IMR-90 (cell line): Measurements from ENCODE around the gene FNDC3B. TPM values are rescaled to one million over a fixed set of nuclear protein-coding genes. Genes with fewer than 3 reads are reported as not detected.

Source experiments
- ATAC-seq: fragments of 200-7000 bp; cut with Tn5 transposase; 2 replicates; pipeline ENCODE4 v1.9.1; 2020; ENCODE audit warnings: low read depth, mild to moderate bottlenecking, moderate library complexity
- BruUV-seq: library from RNA; stranded (reverse); fragments of 400-500 nt; replicated peaks from 2 replicates; lab custom pipeline; 2021; lab: Mats Ljungman, UMichigan
- CTCF ChIA-PET: fragments of 300-600 bp; formaldehyde crosslinking; extraction: SDS; loops from one replicate; lab custom pipeline; 2021; ENCODE audit warnings: antibody characterized with exemption; lab: Yijun Ruan, JAX
- POLR2A ChIA-PET: fragments of 300-600 bp; sonication (Branson Sonifier 250); formaldehyde crosslinking; loops from one replicate; lab custom pipeline; 2022; ENCODE audit warnings: antibody characterized with exemption; ENCODE audit not compliant: unreplicated experiment; lab: Charles Lee
- DNase-seq: peaks from one replicate; pipeline ENCODE4 v3.0.0; 2013
- H2AFZ ChIP-seq: replicated peaks from 2 replicates; pipeline ENCODE3; 2013; ENCODE audit warnings: low read length, mild to moderate bottlenecking; ENCODE audit not compliant: poor library complexity
- H2AK5ac ChIP-seq: 2 replicates; pipeline ENCODE4 v1.6.1; 2013; ENCODE audit warnings: low read depth, low read length, inconsistent platforms
- H2AK9ac ChIP-seq: replicated peaks from 2 replicates; pipeline ENCODE3; 2013; ENCODE audit warnings: mild to moderate bottlenecking, low read depth, low read length, moderate library complexity; ENCODE audit not compliant: poor library complexity
- H2BK120ac ChIP-seq: 2 replicates; pipeline ENCODE4 v1.6.1; 2013; ENCODE audit warnings: low read depth, low read length, inconsistent platforms
- H2BK15ac ChIP-seq: 3 replicates; pipeline ENCODE4 v1.6.1; 2013; ENCODE audit warnings: low read depth, low read length, inconsistent platforms
- H2BK20ac ChIP-seq: 2 replicates; pipeline ENCODE4 v1.6.1; 2013; ENCODE audit warnings: low read depth, mild to moderate bottlenecking, inconsistent platforms, low read length, moderate library complexity
- H2BK5ac ChIP-seq: 2 replicates; pipeline ENCODE4 v1.6.1; 2013; ENCODE audit warnings: mild to moderate bottlenecking, low read depth, low read length, inconsistent platforms; ENCODE audit not compliant: poor library complexity, severe bottlenecking
- H3K14ac ChIP-seq: replicated peaks from 2 replicates; pipeline ENCODE4 v1.6.1; 2013; ENCODE audit warnings: low read depth, low read length, inconsistent platforms
- H3K18ac ChIP-seq: 2 replicates; pipeline ENCODE4 v1.6.1; 2013; ENCODE audit warnings: low read depth, low read length, control low read depth
- H3K23ac ChIP-seq: 2 replicates; pipeline ENCODE4 v1.6.1; 2013; ENCODE audit warnings: low read depth, low read length, inconsistent platforms
- H3K27ac ChIP-seq: 2 replicates; pipeline ENCODE4 v1.5.1; 2013; ENCODE audit warnings: mild to moderate bottlenecking, control low read depth, low read length; ENCODE audit not compliant: insufficient read depth
- H3K27me3 ChIP-seq: 2 replicates; pipeline ENCODE4 v1.6.1; 2013; ENCODE audit warnings: low read length; ENCODE audit not compliant: control insufficient read depth, insufficient read depth
- H3K36me3 ChIP-seq: 2 replicates; pipeline ENCODE4 v1.6.1; 2013; ENCODE audit warnings: low read length, mixed read lengths; ENCODE audit not compliant: control insufficient read depth, insufficient read depth
- H3K4ac ChIP-seq: 2 replicates; pipeline ENCODE4 v1.6.1; 2013; ENCODE audit warnings: low read depth, low read length, inconsistent platforms
- H3K4me1 ChIP-seq: 2 replicates; pipeline ENCODE4 v1.6.1; 2013; ENCODE audit warnings: low read length, mixed read lengths; ENCODE audit not compliant: control insufficient read depth, insufficient read depth
- H3K4me2 ChIP-seq: 2 replicates; pipeline ENCODE4 v1.6.1; 2013; ENCODE audit warnings: low read depth, mild to moderate bottlenecking, control low read depth, low read length, moderate library complexity
- H3K4me3 ChIP-seq: 2 replicates; pipeline ENCODE4 v1.5.1; 2013; ENCODE audit warnings: low read depth, mild to moderate bottlenecking, control low read depth, low read length, moderate library complexity; ENCODE audit not compliant: insufficient read depth
- H3K56ac ChIP-seq: 2 replicates; pipeline ENCODE4 v1.6.1; 2013; ENCODE audit warnings: low read length, inconsistent platforms; ENCODE audit not compliant: insufficient read depth; ENCODE audit errors: extremely low read depth
- H3K79me1 ChIP-seq, 2 experiments: 2 replicates each; pipeline ENCODE4 v1.6.1; 2013; ENCODE audit warnings: low read length in 2 of 2, inconsistent platforms in 1 of 2, low read depth in 1 of 2
- H3K9ac ChIP-seq: 2 replicates; pipeline ENCODE4 v1.6.1; 2013; ENCODE audit warnings: low read depth, low read length, control low read depth
- H3K9me1 ChIP-seq: 2 replicates; pipeline ENCODE4 v1.6.1; 2013; ENCODE audit warnings: low read length, inconsistent platforms; ENCODE audit not compliant: insufficient read depth
- H3K9me3 ChIP-seq: 2 replicates; pipeline ENCODE4 v1.6.1; 2013; ENCODE audit warnings: low read length; ENCODE audit not compliant: control insufficient read depth, insufficient read depth
- H4K20me1 ChIP-seq: 2 replicates; pipeline ENCODE4 v1.6.1; 2013; ENCODE audit warnings: low read length, inconsistent platforms; ENCODE audit not compliant: insufficient read depth
- H4K5ac ChIP-seq: 2 replicates; pipeline ENCODE4 v1.6.1; 2013; ENCODE audit warnings: mild to moderate bottlenecking, low read depth, low read length, control low read depth
- H4K8ac ChIP-seq, 2 experiments: 2 replicates each; pipeline ENCODE4 v1.6.1; 2013; ENCODE audit warnings: low read depth in 2 of 2, low read length in 2 of 2, control low read depth in 1 of 2, inconsistent platforms in 1 of 2
- H4K91ac ChIP-seq: 2 replicates; pipeline ENCODE4 v1.6.1; 2013; ENCODE audit warnings: low read depth, low read length, inconsistent platforms; ENCODE audit not compliant: insufficient read depth
- BHLHE40 ChIP-seq: fragments of 150-350 bp; IDR thresholded peaks from 2 replicates; pipeline ENCODE4 v1.6.1; 2016; ENCODE audit warnings: mild to moderate bottlenecking, low read depth, low read length
- CEBPB ChIP-seq: IDR thresholded peaks from 2 replicates; pipeline ENCODE4 v1.6.1; 2012; ENCODE audit warnings: low read depth, low read length, improper control_type of control experiment
- CHD1 ChIP-seq: IDR thresholded peaks from 2 replicates; pipeline ENCODE4 v1.6.1; 2012; ENCODE audit warnings: low read depth, low read length, improper control_type of control experiment
- FOS ChIP-seq: fragments of 150-350 bp; IDR thresholded peaks from 2 replicates; pipeline ENCODE4 v1.6.1; 2016; ENCODE audit warnings: low read depth, low read length
- MAFK ChIP-seq: IDR thresholded peaks from 2 replicates; pipeline ENCODE4 v1.6.1; 2012; ENCODE audit warnings: low read depth, low read length, improper control_type of control experiment
- MAZ ChIP-seq: IDR thresholded peaks from 2 replicates; pipeline ENCODE4 v1.6.1; 2012; ENCODE audit warnings: low read depth, mild to moderate bottlenecking, low read length, improper control_type of control experiment, moderate library complexity, borderline replicate concordance
- MXI1 ChIP-seq: IDR thresholded peaks from 2 replicates; pipeline ENCODE4 v1.6.1; 2012; ENCODE audit warnings: low read depth, mild to moderate bottlenecking, low read length, moderate library complexity, borderline replicate concordance
- NFE2L2 ChIP-seq: fragments of 150-350 bp; IDR thresholded peaks from 2 replicates; pipeline ENCODE4 v1.6.1; 2016; ENCODE audit warnings: low read depth, mild to moderate bottlenecking, low read length
- POLR2A ChIP-seq: IDR thresholded peaks from 2 replicates; pipeline ENCODE4 v1.6.1; 2012; ENCODE audit warnings: mild to moderate bottlenecking, low read depth, low read length
- RAD21 ChIP-seq: IDR thresholded peaks from 2 replicates; pipeline ENCODE4 v1.6.1; 2012; ENCODE audit warnings: low read length, improper control_type of control experiment
- RCOR1 ChIP-seq: IDR thresholded peaks from 2 replicates; pipeline ENCODE4 v1.6.1; 2012; ENCODE audit warnings: mild to moderate bottlenecking, low read length, improper control_type of control experiment; ENCODE audit not compliant: insufficient replicate concordance
- RFX5 ChIP-seq: IDR thresholded peaks from 2 replicates; pipeline ENCODE4 v1.8.0; 2012; ENCODE audit warnings: low read depth, mild to moderate bottlenecking, low read length, moderate library complexity
- SMC3 ChIP-seq: fragments of 150-350 bp; IDR thresholded peaks from 2 replicates; pipeline ENCODE4 v1.6.1; 2016; ENCODE audit warnings: low read depth, mild to moderate bottlenecking, antibody characterized with exemption, low read length, moderate library complexity
- USF2 ChIP-seq: fragments of 150-350 bp; IDR thresholded peaks from 2 replicates; pipeline ENCODE4 v1.6.1; 2017; ENCODE audit warnings: mild to moderate bottlenecking, antibody characterized with exemption, low read length, low read depth
- WGBS, 2 experiments: methylation state at CpG; one replicate each; pipeline versions ENCODE4 v1.1.5 to v1.1.7; 2013; ENCODE audit warnings: missing lambda C conversion rate in 2 of 2; ENCODE audit not compliant: insufficient read length in 1 of 2; ENCODE audit errors: extremely low coverage in 2 of 2; 5-methylcytosine and 5-hydroxymethylcytosine counted together
- dilution Hi-C: fragments of 300-500 bp; cut with HindIII; formaldehyde crosslinking; loops from one replicate; pipeline ENCODE4 v1.14.3; 2018; ENCODE audit warnings: low sequenced_read_pairs; ENCODE audit not compliant: unreplicated experiment
- in situ Hi-C: fragments of 300-500 bp; cut with MboI; formaldehyde crosslinking; loops from 3 replicates; pipeline ENCODE4 v1.14.3; 2019; ENCODE audit warnings: low sequenced_read_pairs, inconsistent platforms, mixed read lengths
- intact Hi-C: fragments of 100-400 bp; cut with micrococcal nuclease; formaldehyde crosslinking; loops from 2 replicates; pipeline ENCODE4 v1.10.0; 2022
- polyA plus RNA-seq, 3 experiments: library from polyadenylated mRNA; depleted of rRNA; stranded (reverse); fragments of >200 nt; gene quantifications; 2 replicates each; pipeline ENCODE4 v1.2.3, GENCODE V29; 2012; ENCODE audit warnings: low replicate concordance in 1 of 3
- total RNA-seq: library from RNA; depleted of rRNA; stranded (reverse); fragments of >200 nt; gene quantifications from 2 replicates; pipeline ENCODE4 v1.2.3, GENCODE V29; 2012
- TF ChIP-seq, protein P1 (sequence below): conservative IDR thresholded peaks from 2 replicates; pipeline ENCODE4 v1.5.1; 2012; ENCODE audit warnings: mild to moderate bottlenecking, low read depth, low read length, improper control_type of control experiment
- TF ChIP-seq, protein P2 (sequence below): fragments of 150-350 bp; IDR thresholded peaks from 2 replicates; pipeline ENCODE4 v1.6.1; 2016; ENCODE audit warnings: low read depth, mild to moderate bottlenecking, low read length, moderate library complexity, borderline replicate concordance

The FNDC3B gene
- total and polyA plus RNA-seq, 2 of the 4 experiments (the other 2 are of a cell fraction): 23.9 to 150 TPM

- H3K9me1 ChIP-seq: peaks cover 6% of the 10 kb centered on the region
- H2BK15ac ChIP-seq: no peak overlapping the region
- CTCF ChIA-PET: no interaction called here
- H3K4me1 ChIP-seq: peaks cover 12% of the 10 kb centered on the region
- no peak overlapping the region for H4K8ac ChIP-seq
- H3K9ac ChIP-seq: no peak overlapping the region
- no peak overlapping the region for H4K91ac ChIP-seq
- dilution Hi-C loops (no loop called here), intact Hi-C loops (no loop called here), in situ Hi-C loops (no loop called here)
- H3K4me3 ChIP-seq: no peak overlapping the region
- no peak overlapping the region for H3K18ac ChIP-seq
- 0 out of 2 replicates have a peak, but pooled peaks cover 1% of the 10 kb centered on the region for H3K36me3 ChIP-seq
- peaks cover 14 to 77% of the 10 kb centered on the region in 2 experiments for H3K79me1 ChIP-seq
- no peaks in the 10 kb centered on the region for H3K9me3 ChIP-seq
- H2AFZ ChIP-seq: no peak overlapping the region
- no peak overlapping the region for H2AK5ac ChIP-seq
- no CpG with 5 or more reads among the region's 3 CpGs for WGBS, 2 experiments
- POLR2A ChIA-PET: no interaction called here
- peaks cover 91% of the 10 kb centered on the region for H4K20me1 ChIP-seq
- H3K4ac ChIP-seq: no peak overlapping the region
- H3K27ac ChIP-seq: no peak overlapping the region
- H3K23ac ChIP-seq: no peak overlapping the region
- no peak overlapping the region for H2BK120ac ChIP-seq
- ATAC-seq: peak; percentile 63
- BruUV-seq: no TSS peak
- no peak overlapping the region for H4K5ac ChIP-seq
- H2BK5ac ChIP-seq: no peak overlapping the region
- H3K27me3 ChIP-seq: no peaks in the 10 kb centered on the region
- no peak overlapping the region for H3K56ac ChIP-seq
- peak; percentile 75 for DNase-seq
- TF ChIP-seq MXI1: no peak
- TF ChIP-seq, protein P1, sequence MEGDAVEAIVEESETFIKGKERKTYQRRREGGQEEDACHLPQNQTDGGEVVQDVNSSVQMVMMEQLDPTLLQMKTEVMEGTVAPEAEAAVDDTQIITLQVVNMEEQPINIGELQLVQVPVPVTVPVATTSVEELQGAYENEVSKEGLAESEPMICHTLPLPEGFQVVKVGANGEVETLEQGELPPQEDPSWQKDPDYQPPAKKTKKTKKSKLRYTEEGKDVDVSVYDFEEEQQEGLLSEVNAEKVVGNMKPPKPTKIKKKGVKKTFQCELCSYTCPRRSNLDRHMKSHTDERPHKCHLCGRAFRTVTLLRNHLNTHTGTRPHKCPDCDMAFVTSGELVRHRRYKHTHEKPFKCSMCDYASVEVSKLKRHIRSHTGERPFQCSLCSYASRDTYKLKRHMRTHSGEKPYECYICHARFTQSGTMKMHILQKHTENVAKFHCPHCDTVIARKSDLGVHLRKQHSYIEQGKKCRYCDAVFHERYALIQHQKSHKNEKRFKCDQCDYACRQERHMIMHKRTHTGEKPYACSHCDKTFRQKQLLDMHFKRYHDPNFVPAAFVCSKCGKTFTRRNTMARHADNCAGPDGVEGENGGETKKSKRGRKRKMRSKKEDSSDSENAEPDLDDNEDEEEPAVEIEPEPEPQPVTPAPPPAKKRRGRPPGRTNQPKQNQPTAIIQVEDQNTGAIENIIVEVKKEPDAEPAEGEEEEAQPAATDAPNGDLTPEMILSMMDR: no peak
- TF ChIP-seq MAFK: no peak
- TF ChIP-seq RCOR1: no peak
- peak; percentile 21; the same call in 1 of the 2 replicates for TF ChIP-seq FOS
- TF ChIP-seq RAD21: no peak
- no peak for TF ChIP-seq POLR2A
- no peak for TF ChIP-seq RFX5
- no peak for TF ChIP-seq CHD1
- peak; percentile 40; the same call in 1 of the 2 replicates for TF ChIP-seq NFE2L2
- TF ChIP-seq SMC3: no peak
- TF ChIP-seq CEBPB: peak; percentile 56
- TF ChIP-seq MAZ: no peak
- TF ChIP-seq, protein P2, sequence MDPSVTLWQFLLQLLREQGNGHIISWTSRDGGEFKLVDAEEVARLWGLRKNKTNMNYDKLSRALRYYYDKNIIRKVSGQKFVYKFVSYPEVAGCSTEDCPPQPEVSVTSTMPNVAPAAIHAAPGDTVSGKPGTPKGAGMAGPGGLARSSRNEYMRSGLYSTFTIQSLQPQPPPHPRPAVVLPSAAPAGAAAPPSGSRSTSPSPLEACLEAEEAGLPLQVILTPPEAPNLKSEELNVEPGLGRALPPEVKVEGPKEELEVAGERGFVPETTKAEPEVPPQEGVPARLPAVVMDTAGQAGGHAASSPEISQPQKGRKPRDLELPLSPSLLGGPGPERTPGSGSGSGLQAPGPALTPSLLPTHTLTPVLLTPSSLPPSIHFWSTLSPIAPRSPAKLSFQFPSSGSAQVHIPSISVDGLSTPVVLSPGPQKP: no peak
- TF ChIP-seq BHLHE40: 0 out of 2 replicates have a peak, but pooled peaks have one; percentile 29
- no peak for TF ChIP-seq USF2
- no peak overlapping the region; the same call in 1 of the 2 replicates for H3K4me2 ChIP-seq
- no peak overlapping the region for H3K14ac ChIP-seq
- H2BK20ac ChIP-seq: no peak overlapping the region
- H2AK9ac ChIP-seq: no peak overlapping the region
Measured at GRCh38 chr3:172096881-172097420, 57.6 kb downstream of the FNDC3B start.
